DMS 273 (cell line): ENCODE results near the gene ADARB1.

ENCODE experiments used
- DNase-seq: peaks from one replicate; lab custom pipeline; 2025; ENCODE audit not compliant: unreplicated experiment; lab: John Stamatoyannopoulos, UW

Gene ADARB1

DNA sequence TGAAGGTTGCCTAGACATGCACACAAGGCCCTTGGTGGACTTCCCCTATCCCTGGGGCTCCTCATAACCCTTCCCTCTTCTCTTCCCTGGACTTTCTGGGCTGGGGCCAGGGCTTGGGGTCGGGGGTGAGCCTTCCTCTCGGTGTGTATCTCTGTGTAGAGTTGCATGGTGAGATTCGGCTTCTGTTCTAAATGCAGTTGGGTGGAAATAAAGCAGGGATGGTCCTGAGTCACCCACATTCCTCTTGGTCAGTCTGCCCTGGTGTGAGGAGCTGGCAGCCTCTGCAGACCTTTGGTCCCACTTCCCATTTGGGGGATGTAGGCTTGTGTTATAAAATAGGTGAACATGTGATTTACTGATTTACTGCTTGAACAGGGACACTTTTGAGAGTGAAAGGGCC lies 38.0 kb downstream of the ADARB1 start:
- no peak for DNase-seq

DNA sequence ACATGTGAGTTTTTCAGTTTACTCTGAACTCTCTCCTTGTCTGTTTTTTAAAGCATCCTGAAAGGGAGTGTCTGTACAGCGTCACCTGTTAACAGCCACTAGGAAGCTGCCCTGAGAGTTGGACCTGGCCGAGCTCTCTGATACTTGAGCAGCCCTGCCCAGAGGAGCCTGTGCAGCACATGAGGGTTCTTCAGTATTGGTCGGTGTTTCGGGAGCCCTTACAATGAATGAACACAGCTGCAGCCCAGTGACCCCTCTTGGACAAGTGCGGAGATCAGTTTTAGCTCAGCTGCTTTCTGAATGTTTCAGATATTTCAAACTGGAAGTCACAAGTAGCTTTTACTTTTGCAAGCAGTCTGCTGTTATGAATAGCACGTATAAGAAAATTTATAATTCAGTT lies 39.2 kb downstream of the ADARB1 start:
- no peak for DNase-seq

- DNase-seq: no peak
Measured at GRCh38 chr21:45114072-45114471, 39.7 kb downstream of the ADARB1 start.

GRCh38 chr21:45114475-45114874 lies 40.1 kb downstream of the ADARB1 start:
- no peak for DNase-seq

GRCh38 chr21:45115141-45115540 lies 40.8 kb downstream of the ADARB1 start:
- DNase-seq: no peak

- DNase-seq: no peak
Measured at GRCh38 chr21:45116066-45116465, 41.7 kb downstream of the ADARB1 start.

DNA sequence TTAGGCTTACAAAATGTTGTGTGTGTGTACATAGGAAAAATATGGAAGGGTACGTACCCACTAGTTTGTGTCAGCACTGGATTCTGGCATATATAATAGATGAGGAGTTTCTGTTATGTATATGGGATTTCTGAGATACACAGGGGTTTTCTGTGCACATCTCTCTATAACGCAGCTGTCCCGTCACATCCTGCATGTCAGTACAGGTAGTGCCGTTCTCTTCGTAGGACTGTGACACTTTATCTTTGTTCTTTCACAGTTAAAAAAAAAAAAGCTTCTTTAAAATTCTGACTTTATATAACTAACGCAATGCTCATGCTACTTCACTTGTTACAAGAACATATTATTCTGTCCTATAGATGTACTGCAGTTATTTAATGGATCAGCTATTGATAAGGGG lies 42.9 kb downstream of the ADARB1 start:
- no peak for DNase-seq

- DNase-seq: no peak
Measured at GRCh38 chr21:45118099-45118498, 43.7 kb downstream of the ADARB1 start.

GRCh38 chr21:45119812-45120211 lies 45.4 kb downstream of the ADARB1 start:
- no peak for DNase-seq

DNA sequence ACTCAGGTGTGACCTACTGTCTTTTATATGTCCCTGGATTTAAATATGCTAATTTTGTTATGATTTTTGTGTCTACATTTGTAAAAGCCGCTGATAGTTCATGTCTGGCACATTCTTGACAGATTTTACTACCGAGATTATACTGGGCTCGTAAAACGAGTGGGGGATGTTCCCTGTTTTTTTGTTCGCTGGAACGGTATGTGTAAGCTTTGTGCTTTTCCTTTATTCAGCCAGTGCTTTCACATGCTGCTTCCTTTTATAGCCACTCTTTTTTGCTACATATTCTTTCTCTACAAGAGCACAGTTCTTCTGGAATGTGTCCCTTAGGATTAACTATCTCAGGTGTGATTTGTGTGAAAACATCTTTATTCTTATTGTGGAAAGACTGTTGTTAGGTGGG lies 46.6 kb downstream of the ADARB1 start:
- no peak for DNase-seq

DNA sequence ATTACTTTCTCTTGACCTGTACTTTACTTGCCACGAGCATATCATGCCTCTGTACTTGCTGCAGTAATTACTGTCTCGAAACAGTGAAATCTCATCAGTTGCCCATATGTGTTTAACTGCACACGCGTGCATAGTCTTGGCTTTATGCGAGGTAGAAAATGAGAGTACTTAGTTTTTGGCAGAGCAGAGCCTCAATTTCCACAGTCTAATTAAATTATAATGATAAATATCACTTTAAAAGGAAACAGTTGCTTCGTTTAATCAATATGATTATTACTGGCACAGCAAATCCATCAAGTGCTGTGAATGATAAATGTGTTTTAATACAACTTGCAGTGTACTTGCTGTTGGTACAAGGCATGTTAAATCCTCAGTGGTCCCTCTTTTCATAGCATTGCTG lies 47.6 kb downstream of the ADARB1 start:
- no peak for DNase-seq

DNA sequence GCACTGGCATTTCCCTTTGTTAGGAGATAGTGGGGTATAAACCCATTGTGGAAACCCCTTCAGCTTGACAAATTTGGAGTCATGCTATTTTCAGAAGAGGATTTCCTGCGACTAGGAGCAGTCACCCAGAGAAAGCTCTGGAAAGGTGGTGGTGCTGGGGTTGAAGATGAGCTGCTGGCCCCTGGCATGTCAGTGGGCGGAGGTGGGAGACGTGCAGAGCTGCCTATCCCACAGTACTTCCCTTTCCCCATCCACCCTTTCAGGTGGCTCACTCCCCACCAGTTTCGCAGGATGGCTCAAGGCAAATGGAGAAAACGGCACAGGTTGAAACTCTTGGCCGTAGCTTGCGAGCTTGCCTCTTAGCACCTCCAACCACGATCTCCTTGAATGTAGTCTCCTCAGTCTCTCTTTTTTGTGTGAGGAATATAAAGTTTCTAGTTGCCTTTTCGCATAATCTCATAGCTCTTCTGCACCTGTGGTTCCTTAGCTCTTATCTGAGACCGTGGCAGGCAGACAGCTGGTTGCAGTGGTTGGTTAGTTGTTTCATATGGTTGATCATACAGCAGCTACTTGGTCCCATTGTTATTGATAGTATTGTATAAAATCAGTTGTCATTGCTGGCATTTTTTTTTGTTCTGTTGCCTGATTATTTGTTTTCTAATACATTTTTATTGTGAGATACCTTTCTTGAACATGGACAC lies 48.2 kb downstream of the ADARB1 start:
- no peak for DNase-seq

DNA sequence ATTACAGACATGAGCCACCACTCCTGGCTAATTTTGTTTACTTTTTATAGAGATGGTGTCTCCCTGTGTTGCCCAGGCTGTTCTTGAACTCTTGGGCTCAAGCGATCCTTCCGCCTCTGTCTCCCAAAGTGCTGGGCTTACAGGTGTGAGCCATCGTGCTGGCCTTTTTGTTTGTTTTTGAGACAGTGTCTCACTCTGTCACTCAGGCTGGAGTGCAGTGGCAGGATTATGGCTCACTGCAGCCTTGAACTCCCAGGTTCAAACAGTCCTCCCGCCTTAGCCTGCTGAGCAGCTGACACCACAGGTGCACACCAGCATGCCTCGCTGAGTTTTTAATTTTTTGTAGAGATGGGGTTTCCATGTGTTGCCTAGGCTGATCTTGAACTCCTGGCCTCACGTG lies 49.1 kb downstream of the ADARB1 start:
- DNase-seq: no peak

- no peak for DNase-seq
Measured at GRCh38 chr21:45124596-45124995, 50.2 kb downstream of the ADARB1 start.

- no peak for DNase-seq
Measured at GRCh38 chr21:45125357-45125756, 51.0 kb downstream of the ADARB1 start.

DNA sequence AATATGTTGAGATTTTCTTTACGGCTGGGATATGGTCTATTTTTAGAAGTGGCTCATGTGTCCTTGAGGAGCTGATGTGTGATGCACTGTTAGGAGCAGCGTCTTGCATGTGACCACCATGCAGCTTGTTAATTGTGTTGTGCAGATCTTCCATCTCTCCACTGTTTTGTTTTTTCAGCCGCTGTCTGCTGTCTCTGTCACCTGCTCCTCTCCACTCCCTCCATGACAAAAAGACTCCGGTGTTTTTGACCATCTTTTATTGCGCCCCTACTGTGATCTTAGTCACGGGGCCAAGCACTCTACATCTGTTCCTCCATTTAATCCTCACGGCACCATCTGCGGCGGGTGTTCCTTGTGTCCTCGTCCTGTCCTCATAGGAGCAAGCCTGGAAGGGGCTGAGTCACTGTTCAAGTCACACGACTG lies 51.8 kb downstream of the ADARB1 start:
- peak; percentile 78 for DNase-seq

- no peak for DNase-seq
Measured at GRCh38 chr21:45126983-45127382, 52.6 kb downstream of the ADARB1 start.

DNA sequence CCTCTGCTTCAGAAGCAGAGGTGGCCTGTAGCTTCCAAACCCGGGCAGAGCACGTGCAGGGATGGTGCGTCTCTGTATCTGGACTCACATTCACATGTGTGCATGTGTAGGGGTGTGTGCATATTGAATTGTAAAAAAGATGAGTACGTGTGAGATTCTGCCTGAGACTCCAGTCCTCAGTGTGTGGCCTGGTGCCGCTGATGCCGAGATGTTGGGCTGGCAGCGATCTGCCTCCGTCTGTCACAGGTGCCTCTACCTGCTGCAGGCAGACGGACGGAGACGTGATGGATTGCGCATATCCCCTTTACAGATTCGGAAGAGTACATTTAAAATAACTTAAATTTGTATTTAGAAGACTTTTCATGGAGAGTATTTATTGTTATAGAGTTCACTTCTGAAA lies 53.6 kb downstream of the ADARB1 start:
- no peak for DNase-seq

DNA sequence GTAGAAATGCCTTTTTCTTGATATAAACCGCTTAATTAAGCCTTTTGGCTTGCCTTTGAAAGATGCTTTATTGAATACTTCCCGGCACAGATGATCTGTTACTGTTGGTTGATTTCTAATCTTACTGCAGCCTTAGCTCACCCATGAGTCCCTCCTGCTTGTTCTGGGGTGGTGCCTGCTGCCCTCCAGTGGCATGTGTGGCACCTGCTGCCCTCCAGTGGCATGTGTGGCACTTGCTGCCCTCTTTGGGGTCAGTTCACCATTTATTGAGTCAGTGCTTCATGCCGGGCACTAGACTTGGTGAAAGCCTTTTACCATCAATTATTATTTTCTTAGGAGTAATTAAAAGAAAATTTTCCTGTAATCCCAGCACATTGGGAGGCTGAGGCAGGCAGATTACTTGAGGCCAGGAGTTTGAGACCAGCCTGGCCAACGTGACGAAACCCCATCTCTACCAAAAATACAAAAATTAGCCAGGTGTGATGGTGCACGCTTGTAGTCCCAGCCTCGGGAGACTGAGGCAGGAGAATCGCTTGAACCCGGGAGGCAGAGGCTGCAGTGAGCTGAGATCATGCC lies 54.3 kb downstream of the ADARB1 start:
- peak; percentile 83 for DNase-seq

DNA sequence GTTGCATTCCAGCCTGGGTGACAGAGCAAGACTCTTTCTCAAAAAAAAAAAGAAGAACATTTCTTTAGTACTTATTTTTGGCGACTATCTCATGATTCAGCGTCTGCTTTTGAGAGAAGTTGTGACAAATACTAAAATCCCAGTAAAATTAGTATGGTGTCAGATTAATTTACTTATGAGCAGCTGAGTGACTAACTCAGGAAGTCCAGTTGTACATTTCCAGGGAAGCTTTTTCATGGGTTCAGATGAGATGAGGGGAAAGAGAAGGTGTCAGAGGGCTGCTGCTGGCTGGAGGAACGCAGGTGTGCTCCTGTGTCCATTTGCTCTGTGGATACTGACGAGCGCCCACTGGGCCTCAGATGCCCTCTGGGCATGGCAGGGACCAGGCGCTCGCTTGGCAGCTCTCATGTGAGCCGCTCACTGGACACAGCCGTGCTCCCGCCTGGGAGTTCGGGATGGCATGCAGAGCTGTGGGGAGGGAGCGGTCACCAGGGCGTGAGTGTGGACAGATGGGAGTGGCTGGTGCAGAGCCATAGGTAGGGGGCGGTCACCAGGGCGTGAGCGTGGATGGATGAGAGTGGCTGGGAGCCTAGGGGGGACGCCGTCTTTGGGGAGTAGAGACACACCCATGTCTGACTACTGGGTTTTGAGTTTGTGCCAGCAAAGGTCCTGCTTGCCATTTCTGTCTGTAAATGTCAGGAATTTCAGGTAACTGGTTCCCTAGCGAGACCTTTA lies 55.0 kb downstream of the ADARB1 start:
- DNase-seq: no peak

GRCh38 chr21:45130324-45130774 lies 56.0 kb downstream of the ADARB1 start:
- no peak for DNase-seq

GRCh38 chr21:45131537-45131999 lies 57.2 kb downstream of the ADARB1 start:
- no peak for DNase-seq
